Osteoblast (primary cell): ENCODE data around the gene P3R3URF. TPM values are rescaled to one million over a fixed set of nuclear protein-coding genes. Genes with fewer than 3 reads are reported as not detected.
"Not testable (repeated sequence)": the region's sequence is repeated elsewhere in the genome, so short reads cannot be mapped to it uniquely, and the experiment has no call there.

ENCODE experiments used
- DNase-seq: peaks from one replicate; pipeline ENCODE4 v3.0.0; 2011; ENCODE audit warnings: low spot score, mixed read lengths; ENCODE audit not compliant: insufficient read length; ENCODE audit errors: missing footprints
- H2AFZ ChIP-seq: 2 replicates; pipeline ENCODE4 v1.6.0; 2011; ENCODE audit warnings: mild to moderate bottlenecking, low read length
- H3K27ac ChIP-seq: 2 replicates; pipeline ENCODE4 v1.5.1; 2011; ENCODE audit warnings: mild to moderate bottlenecking, low read depth, low read length, moderate library complexity
- H3K27me3 ChIP-seq: 2 replicates; pipeline ENCODE4 v1.6.0; 2012; ENCODE audit warnings: mild to moderate bottlenecking, control low read depth, inconsistent platforms, low read length, moderate library complexity; ENCODE audit not compliant: insufficient read depth
- H3K36me3 ChIP-seq: 2 replicates; pipeline ENCODE4 v1.5.1; 2011; ENCODE audit warnings: mild to moderate bottlenecking, low read length, control low read depth, moderate library complexity; ENCODE audit not compliant: insufficient read depth
- H3K4me1 ChIP-seq: 2 replicates; pipeline ENCODE4 v1.5.1; 2011; ENCODE audit warnings: mild to moderate bottlenecking, low read length, control low read depth, moderate library complexity; ENCODE audit not compliant: insufficient read depth
- H3K4me2 ChIP-seq: 2 replicates; pipeline ENCODE4 v1.6.0; 2011; ENCODE audit warnings: mild to moderate bottlenecking, low read length; ENCODE audit not compliant: insufficient read depth
- H3K4me3 ChIP-seq: fragments of 200-600 bp; sonication (generic); 3 replicates; pipeline ENCODE4 v1.5.1; 2012; ENCODE audit warnings: mild to moderate bottlenecking, low read length, inconsistent platforms; ENCODE audit not compliant: insufficient read depth
- H3K79me2 ChIP-seq: 2 replicates; pipeline ENCODE4 v1.6.0; 2012; ENCODE audit warnings: mild to moderate bottlenecking, low read length, control low read depth, inconsistent platforms; ENCODE audit not compliant: insufficient read depth
- H3K9me3 ChIP-seq: 2 replicates; pipeline ENCODE4 v1.5.1; 2011; ENCODE audit warnings: low read depth, low read length, control low read depth
- H4K20me1 ChIP-seq: 2 replicates; pipeline ENCODE4 v1.6.0; 2012; ENCODE audit warnings: mild to moderate bottlenecking, low read length, control low read depth; ENCODE audit not compliant: insufficient read depth
- CTCF ChIP-seq: IDR thresholded peaks from 2 replicates; pipeline ENCODE4 v1.5.1; 2011; ENCODE audit warnings: mild to moderate bottlenecking, low read depth, low read length, moderate library complexity; ENCODE audit errors: extremely low read depth
- total RNA-seq: library from RNA; depleted of rRNA; stranded (reverse); fragments of >200 nt; gene quantifications from 2 replicates; pipeline ENCODE4 v1.2.3, GENCODE V29; 2012

P3R3URF gene
- not detected in 2 replicates for total RNA-seq

- peaks cover 16% of the 10 kb centered on the region for H3K4me1 ChIP-seq
- no peaks in the 10 kb centered on the region for H4K20me1 ChIP-seq
- TF ChIP-seq CTCF = no peak
- H3K4me2 ChIP-seq = no peak within 1 kb of the TSS
- H2AFZ ChIP-seq = peak within 1 kb of the TSS; percentile 11
- H3K4me3 ChIP-seq = no peak within 1 kb of the TSS
- H3K9me3 ChIP-seq = no peaks in the 10 kb centered on the region
- peak; percentile 46 for DNase-seq
- no peaks in the 10 kb centered on the region for H3K36me3 ChIP-seq
- H3K27ac ChIP-seq = no peak within 1 kb of the TSS
- H3K79me2 ChIP-seq = no peaks in the 10 kb centered on the region
- H3K27me3 ChIP-seq = no peaks in the 10 kb centered on the region
Observed at GRCh38 chr1:46176211-46176865, at the start of gene P3R3URF. TSS of gene P3R3URF (minus strand) at chr1:46176488. CDS start at chr1:46176471, 17 bp downstream.

GRCh38 chr1:46224966-46225365 is 48.7 kb upstream of the P3R3URF start:
- no peak for DNase-seq
- Histone ChIP-seq H3K27ac (no peak overlapping the region), H3K4me2 (no peak overlapping the region), H3K4me1 (peaks cover 5% of the 10 kb centered on the region), H3K4me3 (no peak overlapping the region), H3K36me3 (peaks cover 6% of the 10 kb centered on the region), H4K20me1 (no peaks in the 10 kb centered on the region), H3K27me3 (no peaks in the 10 kb centered on the region), H3K9me3 (no peaks in the 10 kb centered on the region), H3K79me2 (no peaks in the 10 kb centered on the region), H2AFZ (no peak overlapping the region)
- no peak for TF ChIP-seq CTCF

GRCh38 chr1:46223472-46223943 is 47.2 kb upstream of the P3R3URF start:
- H3K4me3 ChIP-seq = peak overlapping the region; percentile 39
- peak overlapping the region; percentile 86 for H2AFZ ChIP-seq
- no peaks in the 10 kb centered on the region for H3K79me2 ChIP-seq
- H3K27me3 ChIP-seq = no peaks in the 10 kb centered on the region
- peak overlapping the region; percentile 59 for H3K4me2 ChIP-seq
- peak; percentile 94 for DNase-seq
- H3K36me3 ChIP-seq = peaks cover 6% of the 10 kb centered on the region
- H3K27ac ChIP-seq = no peak overlapping the region
- H3K4me1 ChIP-seq = peaks cover 5% of the 10 kb centered on the region
- no peaks in the 10 kb centered on the region for H4K20me1 ChIP-seq
- TF ChIP-seq CTCF = peak; percentile 98
- no peaks in the 10 kb centered on the region for H3K9me3 ChIP-seq

GRCh38 chr1:46223055-46223454 is 46.8 kb upstream of the P3R3URF start:
- H2AFZ ChIP-seq, H3K27ac ChIP-seq, H3K4me2 ChIP-seq, H3K27me3 ChIP-seq, H3K4me3 ChIP-seq, H3K9me3 ChIP-seq, H3K79me2 ChIP-seq, H4K20me1 ChIP-seq, H3K4me1 ChIP-seq, H3K36me3 ChIP-seq, DNase-seq: not testable (repeated sequence)
